GM18873 (cell line): ENCODE measurements around the gene IBTK.
"Not testable (repeated sequence)": the region's sequence is repeated elsewhere in the genome, so short reads cannot be mapped to it uniquely, and the experiment has no call there.

Experiments
- ATAC-seq: cut with Tn5 transposase; IDR thresholded peaks from one replicate; pipeline ENCODE4 v1.9.1; 2021; ENCODE audit warnings: mild to moderate bottlenecking, moderate library complexity, moderate number of reproducible peaks; ENCODE audit not compliant: unreplicated experiment, low FRiP score

Gene IBTK

GRCh38 chr6:82246802-82247504 is 591 bp downstream of the IBTK start:
- ATAC-seq = peak; percentile 25

- ATAC-seq = no peak
These were observed 1.2 kb downstream of the IBTK start for GRCh38 chr6:82246370-82246769.

- no peak for ATAC-seq
These were observed 2.2 kb downstream of the IBTK start for GRCh38 chr6:82245376-82245775.

GRCh38 chr6:82243884-82244283 is 3.7 kb downstream of the IBTK start:
- ATAC-seq = no peak

- no peak for ATAC-seq
These were observed 7.4 kb downstream of the IBTK start for GRCh38 chr6:82240186-82240585.

- ATAC-seq = no peak
These were observed 7.9 kb downstream of the IBTK start for GRCh38 chr6:82239597-82239996.

- ATAC-seq = no peak
These were observed 10.5 kb downstream of the IBTK start for GRCh38 chr6:82237013-82237412.

- ATAC-seq = peak; percentile 96
These were observed 19.8 kb downstream of the IBTK start for GRCh38 chr6:82227770-82228169.

- ATAC-seq = no peak
These were observed 27.4 kb downstream of the IBTK start for GRCh38 chr6:82220167-82220566.

GRCh38 chr6:82217018-82217586 is 30.4 kb downstream of the IBTK start:
- ATAC-seq = peak; percentile 85

GRCh38 chr6:82216549-82216948 is 31.0 kb downstream of the IBTK start:
- no peak for ATAC-seq

- ATAC-seq = no peak
These were observed 36.2 kb downstream of the IBTK start for GRCh38 chr6:82211326-82211725.

- ATAC-seq = no peak
These were observed 38.6 kb downstream of the IBTK start for GRCh38 chr6:82208913-82209312.

GRCh38 chr6:82205930-82206392 is 41.6 kb downstream of the IBTK start:
- no peak for ATAC-seq

GRCh38 chr6:82204020-82204419 is 43.5 kb downstream of the IBTK start:
- ATAC-seq = no peak

GRCh38 chr6:82197784-82198183 is 49.8 kb downstream of the IBTK start:
- no peak for ATAC-seq

GRCh38 chr6:82197245-82197644 is 50.3 kb downstream of the IBTK start:
- ATAC-seq = not testable (repeated sequence)

- ATAC-seq = no peak
These were observed 51.4 kb downstream of the IBTK start for GRCh38 chr6:82196161-82196560.

GRCh38 chr6:82195619-82196018 is 51.9 kb downstream of the IBTK start:
- ATAC-seq = no peak

GRCh38 chr6:82185948-82186535 is 61.5 kb downstream of the IBTK start:
- ATAC-seq = no peak

GRCh38 chr6:82183642-82184282 is 63.8 kb downstream of the IBTK start:
- ATAC-seq = no peak
